PFSK-1 (cell line): ENCODE results near the gene CRY2.
A peak's percentile ranks its signal among the peaks of the same experiment; 100 is the strongest.

Experiments
- FOXP2 ChIP-seq: optimal IDR thresholded peaks from 2 replicates; pipeline ENCODE3; 2011; ENCODE audit warnings: borderline replicate concordance, control low read depth, inconsistent platforms; ENCODE audit not compliant: insufficient read depth; ENCODE audit errors: extremely low read length, extremely low read depth
- POLR2AphosphoS5 ChIP-seq: IDR thresholded peaks from 2 replicates; pipeline ENCODE4 v1.6.1; 2012; ENCODE audit warnings: low read depth, mild to moderate bottlenecking, control low read depth, low read length, moderate library complexity
- SIN3A ChIP-seq: IDR thresholded peaks from 2 replicates; pipeline ENCODE4 v1.6.1; 2012; ENCODE audit warnings: mild to moderate bottlenecking, low read length, moderate library complexity, borderline replicate concordance; ENCODE audit not compliant: insufficient read depth
- TAF1 ChIP-seq: IDR thresholded peaks from 2 replicates; pipeline ENCODE4 v1.6.1; 2012; ENCODE audit warnings: low read length, control low read depth, borderline replicate concordance; ENCODE audit not compliant: insufficient read depth
- TF ChIP-seq, protein P1 (sequence below), 2 experiments: IDR thresholded peaks; 2 replicates each; pipeline versions ENCODE4 v1.6.1 to v1.8.0; 2011 to 2012; ENCODE audit warnings: low read depth in 2 of 2, low read length in 2 of 2, control low read depth in 1 of 2, inconsistent platforms in 1 of 2, mild to moderate bottlenecking in 1 of 2, moderate library complexity in 1 of 2; ENCODE audit not compliant: insufficient read depth in 1 of 2

CRY2 gene

DNA sequence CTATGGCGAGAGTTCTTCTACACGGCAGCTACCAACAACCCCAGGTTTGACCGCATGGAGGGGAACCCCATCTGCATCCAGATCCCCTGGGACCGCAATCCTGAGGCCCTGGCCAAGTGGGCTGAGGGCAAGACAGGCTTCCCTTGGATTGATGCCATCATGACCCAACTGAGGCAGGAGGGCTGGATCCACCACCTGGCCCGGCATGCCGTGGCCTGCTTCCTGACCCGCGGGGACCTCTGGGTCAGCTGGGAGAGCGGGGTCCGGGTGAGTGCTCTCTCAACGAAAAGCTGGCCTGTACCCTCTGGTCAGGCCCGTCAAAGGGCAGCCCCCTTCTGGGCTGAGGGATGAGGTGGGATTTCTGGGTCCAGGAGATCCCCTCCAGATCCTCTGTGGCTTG lies 22.3 kb downstream of the CRY2 start:
- TF ChIP-seq FOXP2 (no peak), POLR2AphosphoS5 (no peak), SIN3A (no peak), TAF1 (no peak)
- TF ChIP-seq, protein P1, sequence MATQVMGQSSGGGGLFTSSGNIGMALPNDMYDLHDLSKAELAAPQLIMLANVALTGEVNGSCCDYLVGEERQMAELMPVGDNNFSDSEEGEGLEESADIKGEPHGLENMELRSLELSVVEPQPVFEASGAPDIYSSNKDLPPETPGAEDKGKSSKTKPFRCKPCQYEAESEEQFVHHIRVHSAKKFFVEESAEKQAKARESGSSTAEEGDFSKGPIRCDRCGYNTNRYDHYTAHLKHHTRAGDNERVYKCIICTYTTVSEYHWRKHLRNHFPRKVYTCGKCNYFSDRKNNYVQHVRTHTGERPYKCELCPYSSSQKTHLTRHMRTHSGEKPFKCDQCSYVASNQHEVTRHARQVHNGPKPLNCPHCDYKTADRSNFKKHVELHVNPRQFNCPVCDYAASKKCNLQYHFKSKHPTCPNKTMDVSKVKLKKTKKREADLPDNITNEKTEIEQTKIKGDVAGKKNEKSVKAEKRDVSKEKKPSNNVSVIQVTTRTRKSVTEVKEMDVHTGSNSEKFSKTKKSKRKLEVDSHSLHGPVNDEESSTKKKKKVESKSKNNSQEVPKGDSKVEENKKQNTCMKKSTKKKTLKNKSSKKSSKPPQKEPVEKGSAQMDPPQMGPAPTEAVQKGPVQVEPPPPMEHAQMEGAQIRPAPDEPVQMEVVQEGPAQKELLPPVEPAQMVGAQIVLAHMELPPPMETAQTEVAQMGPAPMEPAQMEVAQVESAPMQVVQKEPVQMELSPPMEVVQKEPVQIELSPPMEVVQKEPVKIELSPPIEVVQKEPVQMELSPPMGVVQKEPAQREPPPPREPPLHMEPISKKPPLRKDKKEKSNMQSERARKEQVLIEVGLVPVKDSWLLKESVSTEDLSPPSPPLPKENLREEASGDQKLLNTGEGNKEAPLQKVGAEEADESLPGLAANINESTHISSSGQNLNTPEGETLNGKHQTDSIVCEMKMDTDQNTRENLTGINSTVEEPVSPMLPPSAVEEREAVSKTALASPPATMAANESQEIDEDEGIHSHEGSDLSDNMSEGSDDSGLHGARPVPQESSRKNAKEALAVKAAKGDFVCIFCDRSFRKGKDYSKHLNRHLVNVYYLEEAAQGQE (IDR thresholded peaks at IDR 0.05; ENCODE audit: insufficient read depth in 1 of 2, low read depth in 2 of 2, low read length in 2 of 2) = no peak

DNA sequence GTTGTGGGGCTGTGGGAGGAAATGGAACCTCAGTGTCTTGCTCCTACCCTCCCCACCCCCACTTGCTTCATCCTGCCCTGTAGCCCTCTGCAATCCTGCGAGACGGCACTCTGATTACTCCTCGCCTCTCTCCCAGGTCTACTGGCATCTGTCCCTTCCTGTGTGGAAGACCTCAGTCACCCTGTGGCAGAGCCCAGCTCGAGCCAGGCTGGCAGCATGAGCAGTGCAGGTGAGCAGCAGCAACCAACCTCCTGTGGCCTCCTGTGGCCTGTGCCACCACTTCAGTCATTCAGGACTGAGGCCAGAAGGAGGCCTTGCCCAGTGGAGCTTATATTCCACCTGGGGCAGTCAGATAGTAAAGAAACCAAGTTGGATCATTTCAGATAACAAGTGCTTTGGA lies 23.4 kb downstream of the CRY2 start:
- no peak for TF ChIP-seq TAF1
- TF ChIP-seq, protein P1 (IDR thresholded peaks at IDR 0.05; ENCODE audit: insufficient read depth in 1 of 2, low read depth in 2 of 2, low read length in 2 of 2) = no peak
- TF ChIP-seq FOXP2 = no peak
- no peak for TF ChIP-seq POLR2AphosphoS5
- TF ChIP-seq SIN3A = no peak

DNA sequence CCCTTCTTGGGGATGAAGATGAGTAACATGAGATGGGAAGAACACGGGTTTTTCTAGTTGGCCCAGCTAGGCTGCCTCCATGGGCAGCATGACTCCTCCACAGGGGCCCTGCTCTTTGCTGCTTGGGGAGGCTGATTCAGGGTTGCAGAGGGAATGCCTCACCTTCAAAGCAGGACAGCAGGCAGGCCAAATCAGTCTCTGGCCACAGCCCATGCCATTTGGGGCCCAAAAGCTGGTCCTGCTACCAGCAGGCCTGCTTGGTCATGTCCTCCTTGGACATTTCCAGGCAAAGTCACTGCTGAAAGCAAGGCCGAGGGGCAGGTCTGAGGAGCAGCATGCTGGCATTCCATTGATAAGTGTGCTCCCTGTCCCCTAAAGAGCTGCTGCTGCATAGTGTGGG lies 24.4 kb downstream of the CRY2 start:
- no peak for TF ChIP-seq TAF1
- no peak for TF ChIP-seq FOXP2
- TF ChIP-seq POLR2AphosphoS5 = no peak
- TF ChIP-seq, protein P1 (IDR thresholded peaks at IDR 0.05; ENCODE audit: insufficient read depth in 1 of 2, low read depth in 2 of 2, low read length in 2 of 2) = no peak

DNA sequence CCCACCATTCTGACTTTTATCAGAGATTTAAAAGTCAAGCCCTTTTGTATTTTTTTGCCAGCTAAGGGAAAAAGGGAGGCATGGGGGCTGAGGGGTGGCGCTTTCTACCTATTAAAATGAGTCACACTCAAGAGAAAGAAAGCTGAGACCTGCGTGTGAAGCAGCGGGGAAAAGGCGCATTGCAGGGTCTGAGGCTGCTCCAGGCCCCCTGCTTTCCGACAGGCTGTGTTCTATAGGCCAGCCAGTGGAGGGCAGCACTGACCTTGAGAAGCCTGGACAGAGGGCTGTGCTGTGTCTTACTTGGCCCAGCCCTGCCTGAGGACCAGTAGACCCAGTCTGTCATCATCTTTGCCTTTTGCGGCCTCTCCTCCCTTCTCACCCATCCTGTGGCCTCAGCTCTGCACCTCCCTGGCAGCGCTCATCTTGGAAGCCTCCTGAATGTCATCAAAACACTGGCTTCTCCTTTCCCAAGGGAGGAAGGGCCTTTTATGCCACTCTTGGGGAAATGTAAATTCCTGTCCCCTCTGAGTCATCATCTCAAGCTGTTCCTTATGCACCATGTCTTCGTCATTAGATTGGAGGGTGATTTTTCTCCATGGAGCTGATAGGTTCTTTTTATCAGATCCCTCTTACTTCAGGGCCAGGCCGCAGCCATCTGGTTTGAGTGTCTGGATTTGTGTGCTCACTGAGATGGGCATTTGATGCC lies 25.5 kb downstream of the CRY2 start:
- TF ChIP-seq TAF1 = no peak
- TF ChIP-seq, protein P1 (IDR thresholded peaks at IDR 0.05; ENCODE audit: insufficient read depth in 1 of 2, low read depth in 2 of 2, low read length in 2 of 2) = peak; percentile 47 to 67; a peak in 3 of 4 replicates

DNA sequence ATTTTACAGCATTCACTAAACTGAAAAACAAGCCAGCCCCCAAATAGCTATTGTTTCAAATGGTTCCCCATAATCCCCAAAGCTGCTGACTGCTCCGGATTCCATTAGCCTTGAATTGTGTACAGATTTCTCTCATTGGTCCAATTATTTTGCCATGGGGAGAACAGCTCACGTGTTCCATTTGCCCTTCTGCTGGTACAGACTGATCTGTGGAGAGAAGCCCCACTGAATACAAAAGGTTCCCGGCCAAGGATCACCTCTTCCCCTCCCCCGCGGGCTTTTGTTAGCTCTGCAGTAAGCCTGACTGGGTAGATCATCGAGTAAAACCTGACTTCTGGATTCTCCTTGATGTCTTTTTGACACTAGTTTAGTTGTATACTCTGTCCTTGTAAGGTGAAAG lies 29.1 kb downstream of the CRY2 start:
- TF ChIP-seq, protein P1 (IDR thresholded peaks at IDR 0.05; ENCODE audit: insufficient read depth in 1 of 2, low read depth in 2 of 2, low read length in 2 of 2) = no peak
- TF ChIP-seq POLR2AphosphoS5 = no peak
- TF ChIP-seq SIN3A = no peak
